ENCODE measurements around the gene FADS1.

FADS1 gene

GRCh38 chr11:61838501-61838900, 21.7 kb upstream of the FADS1 start:
- peak; percentile 25 for TF ChIP-seq POLR2A (IDR thresholded peaks at IDR 0.05; ENCODE audit: low read length)
- no peak for TF ChIP-seq GATA1 (IDR thresholded peaks at IDR 0.05; ENCODE audit: low read depth, low read length)
- DNase-seq = no peak

- no peak for DNase-seq
- peak; percentile 61 for TF ChIP-seq POLR2A (IDR thresholded peaks at IDR 0.05; ENCODE audit: low read length)
- TF ChIP-seq GATA1 (IDR thresholded peaks at IDR 0.05; ENCODE audit: low read depth, low read length) = no peak
Measured at GRCh38 chr11:61837411-61838005, 20.7 kb upstream of the FADS1 start.

- DNase-seq = no peak
- no peak for TF ChIP-seq GATA1 (IDR thresholded peaks at IDR 0.05; ENCODE audit: low read depth, low read length)
- TF ChIP-seq POLR2A (IDR thresholded peaks at IDR 0.05; ENCODE audit: low read length) = peak; percentile 23
Measured at GRCh38 chr11:61836193-61836592, 19.4 kb upstream of the FADS1 start.

- peak; percentile 96 for TF ChIP-seq POLR2A (IDR thresholded peaks at IDR 0.05; ENCODE audit: low read length)
- no peak for TF ChIP-seq GATA1 (IDR thresholded peaks at IDR 0.05; ENCODE audit: low read depth, low read length)
- peak; percentile 93 to 97 for DNase-seq
Measured at GRCh38 chr11:61834278-61835048, 17.7 kb upstream of the FADS1 start.

GRCh38 chr11:61833926-61834277, 17.1 kb upstream of the FADS1 start:
- TF ChIP-seq POLR2A (IDR thresholded peaks at IDR 0.05; ENCODE audit: low read length) = no peak
- TF ChIP-seq GATA1 (IDR thresholded peaks at IDR 0.05; ENCODE audit: low read depth, low read length) = no peak
- DNase-seq = peak in 1 of 2 experiments; percentile 42

GRCh38 chr11:61833471-61833870, 16.7 kb upstream of the FADS1 start:
- DNase-seq = peak in 1 of 2 experiments; percentile 42
- TF ChIP-seq POLR2A (IDR thresholded peaks at IDR 0.05; ENCODE audit: low read length) = no peak
- no peak for TF ChIP-seq GATA1 (IDR thresholded peaks at IDR 0.05; ENCODE audit: low read depth, low read length)

- TF ChIP-seq GATA1 (IDR thresholded peaks at IDR 0.05; ENCODE audit: low read depth, low read length) (no peak), POLR2A (IDR thresholded peaks at IDR 0.05; ENCODE audit: low read length) (peak; percentile 14)
- no peak for DNase-seq
Measured at GRCh38 chr11:61832754-61833153, 16.0 kb upstream of the FADS1 start.

GRCh38 chr11:61832207-61832606, 15.4 kb upstream of the FADS1 start:
- no peak for TF ChIP-seq GATA1 (IDR thresholded peaks at IDR 0.05; ENCODE audit: low read depth, low read length)
- TF ChIP-seq POLR2A (IDR thresholded peaks at IDR 0.05; ENCODE audit: low read length) = no peak
- no peak for DNase-seq

GRCh38 chr11:61830237-61831105, 13.7 kb upstream of the FADS1 start:
- no peak for TF ChIP-seq GATA1 (IDR thresholded peaks at IDR 0.05; ENCODE audit: low read depth, low read length)
- TF ChIP-seq POLR2A (IDR thresholded peaks at IDR 0.05; ENCODE audit: low read length) = peak; percentile 32
- DNase-seq = peak in 1 of 2 experiments; percentile 23

GRCh38 chr11:61829806-61830205, 13.0 kb upstream of the FADS1 start:
- TF ChIP-seq GATA1 (IDR thresholded peaks at IDR 0.05; ENCODE audit: low read depth, low read length) (no peak), POLR2A (IDR thresholded peaks at IDR 0.05; ENCODE audit: low read length) (peak; percentile 25)
- no peak for DNase-seq

- DNase-seq = peak; percentile 76
- TF ChIP-seq GATA1 (IDR thresholded peaks at IDR 0.05; ENCODE audit: low read depth, low read length) (no peak), POLR2A (IDR thresholded peaks at IDR 0.05; ENCODE audit: low read length) (peak; percentile 8)
Measured at GRCh38 chr11:61828629-61829407, 12.0 kb upstream of the FADS1 start.

GRCh38 chr11:61828379-61828628, 11.5 kb upstream of the FADS1 start:
- TF ChIP-seq GATA1 (IDR thresholded peaks at IDR 0.05; ENCODE audit: low read depth, low read length) (no peak), POLR2A (IDR thresholded peaks at IDR 0.05; ENCODE audit: low read length) (peak; percentile 70)
- no peak for DNase-seq

- DNase-seq = peak; percentile 85 to 89
- TF ChIP-seq GATA1 (IDR thresholded peaks at IDR 0.05; ENCODE audit: low read depth, low read length) (no peak), POLR2A (IDR thresholded peaks at IDR 0.05; ENCODE audit: low read length) (peak; percentile 63)
Measured at GRCh38 chr11:61827571-61828378, 11.0 kb upstream of the FADS1 start, which contains the start of gene FADS2. FADS2 (plus strand) TSS chr11:61828300; CDS start chr11:61828391, 91 bp downstream.

Data from erythroblast (primary cell).